K562 (cell line): ENCODE data around the gene ANTKMT. TPM values are rescaled to one million over a fixed set of nuclear protein-coding genes. Genes with fewer than 3 reads are reported as not detected.

ENCODE experiments used
- BCL6 ChIP-seq: fragments of 250-450 bp; sonication (Bioruptor Pico); IDR thresholded peaks from 2 replicates; pipeline ENCODE4 v1.4.0; 2020
- IRF2 ChIP-seq: sonication (generic); formaldehyde crosslinking; IDR thresholded peaks from 2 replicates; pipeline ENCODE4 v1.8.1; 2022; ENCODE audit warnings: mild to moderate bottlenecking, missing genetic modification reagents
- NEUROD1 ChIP-seq: fragments of 150-350 bp; IDR thresholded peaks from 2 replicates; pipeline ENCODE4 v1.6.1; 2014; ENCODE audit warnings: borderline replicate concordance, low read length, low read depth; ENCODE audit not compliant: partially characterized antibody
- NFE2 ChIP-seq: IDR thresholded peaks from 2 replicates; pipeline ENCODE4 v1.6.1; 2014; ENCODE audit warnings: antibody characterized with exemption, low read depth
- PHF21A ChIP-seq: fragments of 450-650 bp; IDR thresholded peaks from 2 replicates; pipeline ENCODE4 v1.6.1; 2017; ENCODE audit warnings: low read depth, borderline replicate concordance
- POLR3A ChIP-seq: IDR thresholded peaks from 2 replicates; pipeline ENCODE4 v1.6.1; 2011; ENCODE audit warnings: borderline replicate concordance, mild to moderate bottlenecking, moderate library complexity; ENCODE audit not compliant: insufficient read length, insufficient read depth; ENCODE audit errors: extremely low read depth
- RBFOX2 ChIP-seq: fragments of 200-400 bp; formaldehyde crosslinking; IDR thresholded peaks from 2 replicates; pipeline ENCODE4 v1.6.1; 2017; ENCODE audit warnings: low read depth, mild to moderate bottlenecking, low read length, moderate library complexity
- SAFB2 ChIP-seq: fragments of 200-400 bp; formaldehyde crosslinking; IDR thresholded peaks from 2 replicates; pipeline ENCODE4 v1.6.1; 2018; ENCODE audit warnings: borderline replicate concordance, low read length, low read depth, moderate library complexity; ENCODE audit not compliant: severe bottlenecking
- SIRT6 ChIP-seq: IDR thresholded peaks from one replicate; pipeline ENCODE4 v1.6.1; 2012; ENCODE audit warnings: low read depth, mild to moderate bottlenecking, control low read depth, inconsistent platforms, low read length, moderate library complexity
- STAG1 ChIP-seq: sonication (generic); formaldehyde crosslinking; IDR thresholded peaks from 2 replicates; pipeline ENCODE4 v1.5.0; 2020; ENCODE audit warnings: missing genetic modification reagents, borderline replicate concordance
- TEAD4 ChIP-seq, 2 experiments: sonication (generic) in 1 of 2; formaldehyde crosslinking in 1 of 2; IDR thresholded peaks; 2 replicates each; pipeline versions ENCODE4 v1.6.1 to v1.8.0; 2012 to 2022; ENCODE audit warnings: borderline replicate concordance in 1 of 2, inconsistent platforms in 1 of 2, low read length in 1 of 2, mild to moderate bottlenecking in 1 of 2, missing genetic modification reagents in 1 of 2
- ZNF507 ChIP-seq: conservative IDR thresholded peaks from 2 replicates; pipeline ENCODE4 v1.6.1; 2017; ENCODE audit warnings: missing genetic modification characterization, missing compliant biosample characterization
- ZNF644 ChIP-seq: fragments of 200-800 bp; sonication (Bioruptor generic); IDR thresholded peaks from 2 replicates; pipeline ENCODE4 v1.6.1; 2016; ENCODE audit warnings: low read depth, missing genetic modification characterization, missing compliant biosample characterization
- ZNF766 ChIP-seq: fragments of 200-800 bp; sonication (Bioruptor generic); conservative IDR thresholded peaks from 2 replicates; pipeline ENCODE4 v1.6.1; 2016; ENCODE audit warnings: missing genetic modification characterization, missing compliant biosample characterization
- polyA plus RNA-seq, 8 experiments: library from polyadenylated mRNA; depleted of rRNA in 4 of 8; stranded (reverse) in 5 of 8; unstranded in 3 of 8; fragments of >200 nt; fragmentation: Nextera tagmentation in 2 of 8; fragmentation: Illumina TruSeq in 1 of 8; extraction: Ambion mirVana in 2 of 8; extraction: Trizol in 1 of 8; gene quantifications; 2 replicates each; pipeline versions ENCODE4 v1.2.1 to v1.2.3, GENCODE V29; 2011 to 2014; ENCODE audit warnings: inconsistent platforms in 1 of 8, missing spikeins in 1 of 8
- total RNA-seq, 7 experiments: library from RNA; depleted of rRNA in 6 of 7; stranded (reverse); fragments of >200 nt in 6 of 7; fragmentation: Illumina TruSeq in 2 of 7; extraction: Trizol in 2 of 7; gene quantifications; 2 replicates each; pipeline versions ENCODE4 v1.2.1 to v1.2.3, GENCODE V29; 2011 to 2021; ENCODE audit warnings: low replicate concordance in 1 of 7
- TF ChIP-seq, protein P1 (sequence below), 3 experiments: fragments of 200-800 bp in 1 of 3; sonication (Bioruptor generic) in 1 of 3; sonication (generic) in 1 of 3; formaldehyde crosslinking in 1 of 3; IDR thresholded peaks; 2 replicates each; pipeline versions ENCODE4 v1.6.1 to v1.8.0; 2016 to 2022; ENCODE audit warnings: mild to moderate bottlenecking in 2 of 3, missing compliant biosample characterization in 2 of 3, missing genetic modification characterization in 2 of 3, missing genetic modification reagents in 1 of 3
- TF ChIP-seq, protein P2 (sequence below): fragments of 250-450 bp; sonication (Bioruptor Pico); IDR thresholded peaks from 2 replicates; pipeline ENCODE4 v1.5.0; 2021
- TF ChIP-seq, protein P3 (sequence below): fragments of 250-450 bp; sonication (Bioruptor Pico); IDR thresholded peaks from 2 replicates; pipeline ENCODE4 v1.5.0; 2021; ENCODE audit warnings: mild to moderate bottlenecking, moderate library complexity
- TF ChIP-seq, protein P4 (sequence below): fragments of 250-450 bp; sonication (Bioruptor Pico); IDR thresholded peaks from 2 replicates; pipeline ENCODE4 v1.4.0; 2020; ENCODE audit warnings: mild to moderate bottlenecking

ANTKMT gene
- total and polyA plus RNA-seq, 9 of the 15 experiments (the other 6 are each of a cell fraction or from before 2014, with no cell fraction given): 0.58 to 217 (median 19.1) TPM

DNA sequence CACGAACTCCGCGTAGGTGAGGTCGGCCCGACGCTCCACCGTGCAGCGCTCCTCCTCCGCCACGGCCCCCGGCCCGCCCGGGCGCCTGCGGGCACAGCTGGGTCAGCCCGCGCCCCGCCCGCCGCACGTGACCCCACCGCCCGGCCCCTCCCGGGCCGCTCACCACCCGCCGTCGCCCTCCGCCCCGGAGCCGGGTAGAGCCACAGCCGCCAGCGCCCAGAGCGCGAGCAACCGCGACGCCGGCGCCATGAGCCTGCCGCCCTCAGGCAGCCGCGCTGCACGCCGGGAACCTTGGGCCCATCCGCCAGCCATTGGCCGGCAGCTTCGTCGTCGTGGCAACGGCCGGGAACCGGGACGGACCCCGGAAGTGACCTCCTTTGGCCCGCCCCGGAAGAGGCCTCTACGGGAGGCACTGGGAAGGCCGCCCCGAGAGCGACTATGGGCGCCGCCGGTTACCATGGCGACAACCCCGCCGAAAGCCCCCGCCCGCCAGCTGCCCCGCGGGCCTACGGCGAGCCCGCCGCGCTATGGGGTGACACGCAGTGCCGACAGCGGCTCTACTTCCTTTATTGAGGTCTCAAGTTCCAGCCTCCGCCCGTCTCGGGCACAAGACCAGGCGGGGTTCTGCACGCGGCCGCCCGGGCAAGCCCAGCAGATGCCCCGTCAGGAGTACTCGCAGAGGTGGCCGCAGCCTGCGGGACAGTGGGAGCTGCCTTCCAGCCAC is 36.7 kb upstream of the ANTKMT start, which contains the start of gene JMJD8 (continued):
- TF ChIP-seq, protein P1, sequence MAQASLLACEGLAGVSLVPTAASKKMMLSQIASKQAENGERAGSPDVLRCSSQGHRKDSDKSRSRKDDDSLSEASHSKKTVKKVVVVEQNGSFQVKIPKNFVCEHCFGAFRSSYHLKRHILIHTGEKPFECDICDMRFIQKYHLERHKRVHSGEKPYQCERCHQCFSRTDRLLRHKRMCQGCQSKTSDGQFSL (CRISPR knock-in tag; IDR thresholded peaks at IDR 0.05): 0 out of 2 replicates have a peak, but pooled peaks have one; percentile 28
- TF ChIP-seq, protein P1 (tag; IDR thresholded peaks at IDR 0.05): no peak
- TF ChIP-seq SIRT6 (no peak), RBFOX2 (peak; percentile 83), ZNF644 (tag) (no peak), ZNF507 (tag) (no peak), SAFB2 (no peak), NEUROD1 (peak; percentile 80), BCL6 (CRISPR knock-in tag) (no peak), PHF21A (no peak), POLR3A (no peak), STAG1 (no peak), ZNF766 (0 out of 2 replicates have a peak, but pooled peaks have one; percentile 55), TEAD4 (IDR thresholded peaks at IDR 0.05; ENCODE audit: low read length) (0 out of 2 replicates have a peak, but pooled peaks have one; percentile 26), TEAD4 (CRISPR knock-in tag; IDR thresholded peaks at IDR 0.05; ENCODE audit: borderline replicate concordance) (no peak), IRF2 (no peak), NFE2 (no peak)
- TF ChIP-seq, protein P2, sequence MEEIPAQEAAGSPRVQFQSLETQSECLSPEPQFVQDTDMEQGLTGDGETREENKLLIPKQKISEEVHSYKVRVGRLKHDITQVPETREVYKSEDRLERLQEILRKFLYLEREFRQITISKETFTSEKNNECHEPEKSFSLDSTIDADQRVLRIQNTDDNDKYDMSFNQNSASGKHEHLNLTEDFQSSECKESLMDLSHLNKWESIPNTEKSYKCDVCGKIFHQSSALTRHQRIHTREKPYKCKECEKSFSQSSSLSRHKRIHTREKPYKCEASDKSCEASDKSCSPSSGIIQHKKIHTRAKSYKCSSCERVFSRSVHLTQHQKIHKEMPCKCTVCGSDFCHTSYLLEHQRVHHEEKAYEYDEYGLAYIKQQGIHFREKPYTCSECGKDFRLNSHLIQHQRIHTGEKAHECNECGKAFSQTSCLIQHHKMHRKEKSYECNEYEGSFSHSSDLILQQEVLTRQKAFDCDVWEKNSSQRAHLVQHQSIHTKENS (CRISPR knock-in tag): no peak
- TF ChIP-seq, protein P3, sequence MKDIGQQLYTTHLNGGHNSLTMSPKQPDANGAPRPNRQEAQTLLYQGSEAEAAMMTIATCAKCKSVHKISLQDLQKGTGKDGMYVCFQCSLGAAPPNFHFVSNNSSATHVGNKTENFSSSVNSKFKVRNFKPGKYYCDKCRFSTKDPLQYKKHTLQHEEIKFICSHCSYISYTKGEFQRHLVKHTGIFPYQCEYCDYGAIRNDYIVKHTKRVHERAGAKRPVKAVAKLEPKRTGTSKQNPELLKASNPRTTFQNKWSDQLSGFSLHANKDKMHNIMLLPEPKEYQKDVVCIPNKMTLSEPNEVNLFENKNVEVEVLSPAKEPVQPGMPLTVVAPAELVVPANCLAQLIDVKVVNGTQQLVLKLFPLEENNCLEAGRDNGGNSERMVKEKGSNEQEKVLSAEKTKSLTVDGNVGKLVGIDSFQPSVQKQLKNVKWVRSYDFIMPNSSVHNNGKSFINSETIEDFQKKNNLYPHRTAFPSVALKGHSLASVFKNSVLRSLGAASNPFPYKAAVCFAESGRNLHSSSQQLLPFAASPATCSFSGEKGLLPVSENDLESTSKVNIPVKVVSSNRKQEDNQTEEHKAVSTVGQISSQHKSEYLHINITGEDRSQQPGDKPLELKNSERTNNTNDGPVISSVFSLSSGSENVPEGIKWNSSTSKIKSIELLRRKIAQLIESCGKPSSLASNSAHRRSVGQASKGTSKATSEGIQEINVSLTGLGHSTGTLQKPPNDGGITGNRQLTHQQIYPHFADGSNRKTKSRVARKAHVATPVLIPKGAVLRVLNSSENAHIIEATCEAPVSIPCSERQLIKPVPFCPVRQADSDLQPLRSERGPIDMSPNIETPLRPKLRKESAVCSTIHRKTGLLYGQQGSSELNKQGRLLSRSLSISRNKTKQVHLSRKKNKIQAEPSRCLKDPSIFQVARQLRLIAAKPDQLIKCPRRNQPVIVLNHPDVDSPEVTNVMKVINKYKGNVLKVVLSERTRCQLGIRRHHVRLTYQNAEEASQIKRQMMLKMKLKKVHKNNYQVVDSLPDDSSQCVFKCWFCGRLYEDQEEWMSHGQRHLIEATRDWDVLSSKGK (CRISPR knock-in tag): no peak
- TF ChIP-seq, protein P4, sequence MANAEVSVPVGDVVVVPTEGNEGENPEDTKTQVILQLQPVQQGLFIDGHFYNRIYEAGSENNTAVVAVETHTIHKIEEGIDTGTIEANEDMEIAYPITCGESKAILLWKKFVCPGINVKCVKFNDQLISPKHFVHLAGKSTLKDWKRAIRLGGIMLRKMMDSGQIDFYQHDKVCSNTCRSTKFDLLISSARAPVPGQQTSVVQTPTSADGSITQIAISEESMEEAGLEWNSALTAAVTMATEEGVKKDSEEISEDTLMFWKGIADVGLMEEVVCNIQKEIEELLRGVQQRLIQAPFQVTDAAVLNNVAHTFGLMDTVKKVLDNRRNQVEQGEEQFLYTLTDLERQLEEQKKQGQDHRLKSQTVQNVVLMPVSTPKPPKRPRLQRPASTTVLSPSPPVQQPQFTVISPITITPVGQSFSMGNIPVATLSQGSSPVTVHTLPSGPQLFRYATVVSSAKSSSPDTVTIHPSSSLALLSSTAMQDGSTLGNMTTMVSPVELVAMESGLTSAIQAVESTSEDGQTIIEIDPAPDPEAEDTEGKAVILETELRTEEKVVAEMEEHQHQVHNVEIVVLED: 0 out of 2 replicates have a peak, but pooled peaks have one; percentile 43
